Measurements from ENCODE around the gene APC2. TPM values are rescaled to one million over a fixed set of nuclear protein-coding genes. Genes with fewer than 3 reads are reported as not detected.
A peak's percentile ranks its signal among the peaks of the same experiment; 100 is the strongest.

APC2 gene
- total RNA-seq, 2 experiments from 2014 or later = 0.57 to 5.5 TPM

DNA sequence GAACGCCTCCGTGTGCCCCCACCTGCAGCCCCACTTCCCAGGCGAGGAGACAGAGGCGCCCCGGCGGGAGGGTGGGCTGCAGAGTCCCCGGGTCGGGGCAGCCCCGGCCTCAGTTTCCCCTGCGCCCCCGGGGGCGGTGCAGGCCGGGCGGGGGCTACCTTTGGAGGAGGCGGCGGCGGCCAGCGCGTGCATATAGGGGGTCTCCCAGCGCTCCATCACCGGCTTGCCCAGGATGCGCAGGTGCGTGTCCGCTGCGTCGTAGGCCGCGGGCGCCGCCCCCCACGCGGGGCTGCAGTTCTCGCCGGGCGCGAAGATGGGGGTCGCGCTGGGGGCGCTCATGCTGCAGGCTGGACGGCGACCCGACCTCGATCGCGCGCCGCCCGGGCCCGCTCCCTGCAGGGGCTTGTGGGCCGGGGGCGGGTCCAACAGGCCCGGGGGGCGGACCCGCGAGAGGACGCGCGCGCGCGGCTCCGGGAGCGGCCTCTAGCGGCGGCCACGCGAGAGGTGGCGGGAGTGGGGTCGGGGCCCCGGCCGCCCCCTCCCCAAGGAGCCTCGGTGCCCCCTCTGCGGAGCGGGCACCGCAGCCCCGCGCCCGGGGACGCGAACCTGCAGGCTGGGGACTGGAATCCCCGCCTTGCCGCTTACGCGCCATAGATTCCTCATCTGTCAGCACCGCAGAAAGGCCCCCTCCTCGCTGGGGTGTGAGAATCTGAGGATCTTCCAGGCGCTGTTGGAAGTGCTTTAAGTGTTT, 48.6 kb upstream of the APC2 start, which contains the start of gene GAMT:
Gene GAMT, minus strand, starts transcription at position 405 of the 751 bp plus-strand sequence. Its CDS starts 66 bp downstream, at position 339.
- TF ChIP-seq, protein P1, sequence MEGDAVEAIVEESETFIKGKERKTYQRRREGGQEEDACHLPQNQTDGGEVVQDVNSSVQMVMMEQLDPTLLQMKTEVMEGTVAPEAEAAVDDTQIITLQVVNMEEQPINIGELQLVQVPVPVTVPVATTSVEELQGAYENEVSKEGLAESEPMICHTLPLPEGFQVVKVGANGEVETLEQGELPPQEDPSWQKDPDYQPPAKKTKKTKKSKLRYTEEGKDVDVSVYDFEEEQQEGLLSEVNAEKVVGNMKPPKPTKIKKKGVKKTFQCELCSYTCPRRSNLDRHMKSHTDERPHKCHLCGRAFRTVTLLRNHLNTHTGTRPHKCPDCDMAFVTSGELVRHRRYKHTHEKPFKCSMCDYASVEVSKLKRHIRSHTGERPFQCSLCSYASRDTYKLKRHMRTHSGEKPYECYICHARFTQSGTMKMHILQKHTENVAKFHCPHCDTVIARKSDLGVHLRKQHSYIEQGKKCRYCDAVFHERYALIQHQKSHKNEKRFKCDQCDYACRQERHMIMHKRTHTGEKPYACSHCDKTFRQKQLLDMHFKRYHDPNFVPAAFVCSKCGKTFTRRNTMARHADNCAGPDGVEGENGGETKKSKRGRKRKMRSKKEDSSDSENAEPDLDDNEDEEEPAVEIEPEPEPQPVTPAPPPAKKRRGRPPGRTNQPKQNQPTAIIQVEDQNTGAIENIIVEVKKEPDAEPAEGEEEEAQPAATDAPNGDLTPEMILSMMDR (conservative IDR thresholded peaks at IDR 0.05; ENCODE audit: low read length) = peak; percentile 69
- no peak for TF ChIP-seq EZH2phosphoT487 (IDR thresholded peaks at IDR 0.05; ENCODE audit: borderline replicate concordance, low read depth, low read length)
- intact Hi-C loops (cut with micrococcal nuclease; ENCODE audit: unreplicated experiment) = no loop called here
- Histone ChIP-seq H3K4me1 (ENCODE audit: insufficient read depth, low read length, poor library complexity, severe bottlenecking) (peaks cover 12% of the 10 kb centered on the region), H3K27ac (ENCODE audit: low read depth, low read length, poor library complexity, severe bottlenecking) (no peak within 1 kb of the TSS), H3K9me3 (ENCODE audit: low read length) (no peaks in the 10 kb centered on the region), H4K20me1 (ENCODE audit: insufficient read depth, low read length) (no peaks in the 10 kb centered on the region), H3K9me2 (ENCODE audit: insufficient read depth, low read length) (no peaks in the 10 kb centered on the region), H2AFZ (ENCODE audit: low read length) (no peak within 1 kb of the TSS; the same call in 1 of the 2 replicates), H3K4me2 (ENCODE audit: low read length) (peak within 1 kb of the TSS; percentile 78), H3K79me2 (ENCODE audit: insufficient read depth, low read depth, low read length) (no peaks in the 10 kb centered on the region), H3K4me3 (ENCODE audit: low read depth, low read length, poor library complexity, severe bottlenecking) (peak within 1 kb of the TSS; percentile 71), H3K36me3 (ENCODE audit: insufficient read depth, low read length) (0 out of 2 replicates have a peak, but pooled peaks cover 14% of the 10 kb centered on the region)
- peak; percentile 62 for DNase-seq (ENCODE audit: low spot score)
- CTCF ChIA-PET (ENCODE audit: unreplicated experiment) = no interaction called here
- no TSS peak for BruUV-seq (replicated peaks)
- POLR2A ChIA-PET = no interaction called here

DNA sequence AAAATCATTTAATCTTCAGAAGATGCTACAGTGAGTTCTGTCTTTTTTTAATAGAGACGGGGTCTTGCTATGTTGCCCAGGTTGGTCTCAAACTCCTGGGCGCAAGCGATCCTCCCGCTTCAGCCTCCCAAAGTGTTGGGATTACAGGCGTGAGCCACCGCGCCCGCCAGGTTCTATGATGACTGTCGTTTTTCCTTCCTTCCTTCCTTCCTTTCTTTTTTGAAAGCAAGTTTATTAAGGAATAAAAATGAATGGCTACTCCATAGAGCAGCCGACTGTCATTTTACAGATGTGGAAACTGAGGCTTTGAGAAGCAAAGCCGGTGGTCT, 48.1 kb upstream of the APC2 start:
- H3K9me2 ChIP-seq (ENCODE audit: insufficient read depth, low read length) = no peaks in the 10 kb centered on the region
- 0 out of 2 replicates have a peak, but pooled peaks cover 13% of the 10 kb centered on the region for H3K36me3 ChIP-seq (ENCODE audit: insufficient read depth, low read length)
- H3K4me2 ChIP-seq (ENCODE audit: low read length) = peak overlapping the region; percentile 78
- no TSS peak for BruUV-seq (replicated peaks)
- ChIA-PET POLR2A (no interaction called here), CTCF (ENCODE audit: unreplicated experiment) (no interaction called here)
- peaks cover 17% of the 10 kb centered on the region for H3K4me1 ChIP-seq (ENCODE audit: insufficient read depth, low read length, poor library complexity, severe bottlenecking)
- H3K9me3 ChIP-seq (ENCODE audit: low read length) = no peaks in the 10 kb centered on the region
- peak overlapping the region; percentile 71 for H3K4me3 ChIP-seq (ENCODE audit: low read depth, low read length, poor library complexity, severe bottlenecking)
- H3K27ac ChIP-seq (ENCODE audit: low read depth, low read length, poor library complexity, severe bottlenecking) = no peak overlapping the region
- intact Hi-C loops (cut with micrococcal nuclease; ENCODE audit: unreplicated experiment) = no loop called here
- no peak for DNase-seq (ENCODE audit: low spot score)
- H4K20me1 ChIP-seq (ENCODE audit: insufficient read depth, low read length) = no peaks in the 10 kb centered on the region
- no peak overlapping the region; the same call in 1 of the 2 replicates for H2AFZ ChIP-seq (ENCODE audit: low read length)
- H3K79me2 ChIP-seq (ENCODE audit: insufficient read depth, low read depth, low read length) = no peaks in the 10 kb centered on the region
- TF ChIP-seq EZH2phosphoT487 (IDR thresholded peaks at IDR 0.05; ENCODE audit: borderline replicate concordance, low read depth, low read length) = no peak
- TF ChIP-seq, protein P1 (conservative IDR thresholded peaks at IDR 0.05; ENCODE audit: low read length) = no peak

DNA sequence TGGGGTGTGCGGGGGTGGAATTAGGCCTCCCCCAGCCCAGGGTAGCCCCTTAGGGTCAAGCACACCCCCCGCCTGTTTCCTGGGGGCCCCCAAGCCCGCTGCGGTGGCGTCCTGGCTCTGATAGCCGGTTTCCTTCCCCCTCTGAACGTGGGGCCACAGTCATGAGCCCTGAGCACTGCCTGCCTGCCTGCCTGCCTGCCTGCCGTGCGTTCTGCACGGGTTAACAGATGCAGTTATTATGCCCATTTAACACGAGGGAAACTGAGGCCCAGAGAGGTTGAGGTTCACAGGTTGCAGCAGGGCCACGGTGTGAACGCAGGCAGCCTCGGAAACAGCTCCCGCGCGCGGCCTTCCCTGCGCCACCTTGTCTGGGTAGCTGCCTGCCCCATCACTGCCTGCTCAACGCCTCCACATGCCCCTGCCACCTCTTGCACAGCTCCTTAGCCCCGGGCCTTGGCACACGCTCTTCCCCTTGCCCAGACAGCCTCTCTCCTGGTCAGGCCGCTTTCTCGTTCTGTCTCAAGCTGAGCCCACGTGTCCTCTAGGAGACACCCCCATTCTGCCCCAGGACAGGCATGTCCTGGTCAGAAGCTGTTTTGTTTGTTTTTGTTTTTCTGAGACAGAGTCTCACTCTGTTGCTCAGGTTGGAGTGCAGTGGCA, 47.4 kb upstream of the APC2 start:
- BruUV-seq (replicated peaks) = no TSS peak
- no peak overlapping the region for H3K27ac ChIP-seq (ENCODE audit: low read depth, low read length, poor library complexity, severe bottlenecking)
- DNase-seq (ENCODE audit: low spot score) = no peak
- TF ChIP-seq EZH2phosphoT487 (IDR thresholded peaks at IDR 0.05; ENCODE audit: borderline replicate concordance, low read depth, low read length) = no peak
- TF ChIP-seq, protein P1 (conservative IDR thresholded peaks at IDR 0.05; ENCODE audit: low read length) = no peak
- H3K36me3 ChIP-seq (ENCODE audit: insufficient read depth, low read length) = 0 out of 2 replicates have a peak, but pooled peaks cover 6% of the 10 kb centered on the region
- no peak overlapping the region for H3K4me3 ChIP-seq (ENCODE audit: low read depth, low read length, poor library complexity, severe bottlenecking)
- POLR2A ChIA-PET = no interaction called here
- H3K79me2 ChIP-seq (ENCODE audit: insufficient read depth, low read depth, low read length) = no peaks in the 10 kb centered on the region
- H3K4me1 ChIP-seq (ENCODE audit: insufficient read depth, low read length, poor library complexity, severe bottlenecking) = peaks cover 19% of the 10 kb centered on the region
- H3K9me3 ChIP-seq (ENCODE audit: low read length) = no peaks in the 10 kb centered on the region
- no peaks in the 10 kb centered on the region for H3K9me2 ChIP-seq (ENCODE audit: insufficient read depth, low read length)
- no peak overlapping the region for H2AFZ ChIP-seq (ENCODE audit: low read length)
- CTCF ChIA-PET (ENCODE audit: unreplicated experiment) = no interaction called here
- H4K20me1 ChIP-seq (ENCODE audit: insufficient read depth, low read length) = no peaks in the 10 kb centered on the region
- intact Hi-C loops (cut with micrococcal nuclease; ENCODE audit: unreplicated experiment) = no loop called here
- no peak overlapping the region for H3K4me2 ChIP-seq (ENCODE audit: low read length)
